Activated CD4-positive, CD25-positive, alpha-beta regulatory T cell treated with anti-CD3 and anti-CD28 coated beads, Interleukin-2, amount 50 U/mL, for 72 hours (primary cell): ENCODE results near the gene SEMA3G.

Experiments used
- DNase-seq: peaks from one replicate; pipeline ENCODE4 v3.0.0; 2021

Gene SEMA3G

DNA sequence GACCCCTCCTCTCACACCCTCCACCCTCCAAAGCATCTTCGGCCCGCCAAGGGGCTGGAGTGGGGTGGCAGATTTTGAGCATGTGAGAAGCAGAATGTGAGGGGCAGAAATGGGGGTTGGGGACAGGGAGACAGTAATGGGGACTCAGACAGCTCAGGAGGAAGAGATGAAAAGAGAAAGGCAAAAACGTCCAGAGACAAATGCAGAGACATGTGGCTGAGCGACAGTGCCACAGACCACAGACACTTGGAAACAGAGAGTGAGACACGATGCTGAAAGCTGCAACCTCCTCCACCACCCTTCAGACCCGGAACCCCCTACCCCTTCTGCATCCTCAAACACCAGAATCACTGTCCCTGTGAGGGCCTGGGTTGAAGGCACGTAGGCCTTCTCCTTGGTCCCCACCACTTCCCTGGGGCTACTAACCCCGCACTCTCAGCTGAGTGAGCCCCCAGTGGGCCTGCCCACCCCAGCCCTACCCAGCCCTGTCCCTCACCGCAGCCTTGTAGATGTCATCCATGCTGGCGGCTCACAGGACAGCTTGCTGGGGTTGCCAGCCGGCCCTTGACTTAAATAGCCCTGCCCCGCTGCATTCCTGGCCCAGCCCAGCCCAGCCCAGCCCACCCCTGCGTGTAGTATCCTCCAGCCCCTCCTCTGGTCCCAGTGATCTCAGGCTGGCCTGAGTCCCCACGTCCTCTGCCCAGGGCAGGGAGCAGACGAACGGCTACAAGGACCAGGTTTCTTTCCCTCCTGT lies 8.8 kb upstream of the SEMA3G start, which contains the start of gene TNNC1:
TNNC1 (minus strand) TSS at position 546 of the 754 bp plus-strand sequence; CDS start at position 520, 26 bp downstream.
- no peak for DNase-seq

DNA sequence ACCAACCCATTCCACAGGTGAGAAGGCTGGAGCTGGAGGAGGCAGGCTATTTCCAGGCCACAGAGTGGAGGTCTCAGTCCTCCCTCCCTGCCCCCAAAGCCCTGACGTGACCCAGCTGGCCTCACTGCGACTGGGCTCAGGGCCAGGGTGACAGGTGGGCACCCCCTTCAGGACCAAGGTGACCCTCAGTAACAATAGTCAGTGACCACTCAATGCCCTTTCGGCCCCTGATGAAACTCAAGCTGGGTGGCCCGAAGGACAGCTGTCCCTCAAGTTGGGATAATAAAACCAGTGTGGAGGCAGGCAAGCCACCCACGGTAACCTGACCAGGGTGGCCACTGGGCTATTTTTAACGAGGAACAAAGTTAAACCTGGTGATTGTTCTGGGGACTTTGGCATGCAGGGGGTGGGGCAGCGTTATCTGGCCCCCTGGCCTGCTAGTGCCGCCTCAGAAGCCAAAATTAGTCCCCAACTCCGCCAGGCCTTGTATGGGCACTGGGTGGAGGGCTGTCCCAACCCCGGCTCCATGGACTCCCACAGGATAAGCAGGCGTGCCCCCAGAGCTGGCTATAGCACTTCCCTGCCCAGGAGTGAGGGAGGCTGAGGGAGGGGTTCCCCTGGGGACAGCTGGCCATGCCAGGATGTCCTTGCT lies 7.8 kb upstream of the SEMA3G start:
- DNase-seq, result no peak

DNA sequence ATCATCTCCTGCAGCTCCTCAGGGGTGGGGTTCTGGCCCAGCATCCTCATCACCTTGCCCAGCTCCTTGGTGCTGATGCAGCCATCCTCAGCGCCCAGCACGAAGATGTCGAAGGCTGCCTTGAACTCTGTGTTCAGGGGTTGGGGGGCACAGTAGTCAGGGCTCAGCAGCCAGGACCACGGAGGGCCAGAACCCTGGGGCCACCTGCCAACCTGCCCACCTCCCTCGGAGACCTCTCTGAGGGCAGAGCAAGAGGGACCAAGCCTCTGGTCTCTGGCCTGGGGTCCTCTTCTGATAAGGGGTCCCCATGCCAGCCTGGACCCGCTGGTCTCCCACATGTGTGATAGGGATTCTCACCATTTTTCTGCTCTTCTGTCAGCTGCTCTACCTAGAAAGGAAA lies 7.2 kb upstream of the SEMA3G start:
- DNase-seq, result no peak

DNA sequence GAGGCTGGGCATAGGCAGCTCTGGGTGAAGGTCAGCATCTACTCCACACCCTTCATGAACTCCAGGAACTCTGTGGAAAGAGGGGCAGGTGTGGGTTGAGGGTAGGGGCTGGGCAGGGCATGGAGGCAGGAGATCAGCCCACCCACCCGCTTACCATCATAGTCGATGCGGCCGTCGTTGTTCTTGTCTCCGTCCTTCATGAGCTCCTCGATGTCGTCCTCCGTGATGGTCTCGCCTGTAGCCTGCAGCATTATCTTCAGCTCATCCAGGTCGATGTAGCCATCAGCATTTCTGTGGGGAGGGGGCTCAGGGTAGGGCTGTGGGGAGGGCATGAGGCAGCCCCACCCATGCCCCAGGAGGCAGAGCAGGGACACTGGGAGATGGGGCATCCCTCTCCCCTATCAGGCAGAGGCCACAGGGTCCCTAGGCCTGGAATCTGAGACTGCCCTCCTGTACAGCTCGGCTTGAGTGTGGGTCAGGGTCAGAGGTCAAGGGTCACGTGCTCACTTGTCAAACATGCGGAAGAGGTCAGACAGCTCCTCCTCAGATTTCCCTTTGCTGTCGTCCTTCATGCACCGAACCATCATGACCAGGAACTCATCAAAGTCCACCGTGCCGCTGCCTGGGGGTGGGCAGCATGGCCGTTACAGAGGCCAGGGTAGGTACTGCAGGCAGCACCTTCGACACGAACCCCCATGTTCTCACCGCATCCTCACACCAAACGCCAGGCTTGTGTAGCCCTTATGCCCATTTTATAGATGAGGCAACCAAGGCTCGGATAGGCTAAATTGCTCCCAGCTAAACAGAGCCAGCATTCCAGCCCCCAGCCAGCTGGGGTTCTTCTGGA lies 6.6 kb upstream of the SEMA3G start:
- no peak for DNase-seq

DNA sequence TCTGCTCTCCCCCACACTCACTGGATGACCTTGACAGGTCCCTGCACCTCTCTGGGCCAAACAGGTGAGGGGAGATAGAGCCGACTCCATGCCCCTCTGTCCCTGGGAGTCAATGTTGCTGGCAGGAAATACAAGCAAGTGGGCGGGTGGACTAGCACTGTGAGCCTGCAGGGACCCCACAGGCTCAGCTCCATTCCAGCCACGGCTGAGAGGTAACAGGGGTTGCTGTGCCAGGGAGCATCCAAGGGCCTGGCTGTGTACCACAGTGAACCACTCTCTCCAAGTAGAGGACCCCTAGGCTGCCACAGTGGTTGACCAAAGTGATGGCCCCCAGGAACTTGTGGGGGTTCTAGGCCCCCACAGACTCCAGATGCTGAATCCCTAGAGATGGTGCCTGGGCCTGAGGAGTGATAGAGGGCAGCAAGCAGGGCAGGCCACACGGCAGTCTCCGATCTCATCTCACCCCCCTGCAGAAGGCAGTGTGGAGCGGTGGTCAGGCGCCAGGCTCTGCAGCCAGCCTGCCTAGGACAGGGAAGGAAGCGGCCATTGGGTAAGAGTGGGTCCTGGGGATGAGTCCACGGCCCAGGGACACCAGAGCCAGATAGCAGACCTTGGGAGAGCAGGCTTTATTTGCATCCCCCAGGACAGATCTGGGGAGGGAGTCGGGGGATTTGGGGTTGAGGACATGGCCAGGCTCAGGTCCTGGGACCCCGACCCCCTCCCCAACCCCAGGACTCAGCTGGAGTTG lies 5.8 kb upstream of the SEMA3G start:
- DNase-seq, result no peak

DNA sequence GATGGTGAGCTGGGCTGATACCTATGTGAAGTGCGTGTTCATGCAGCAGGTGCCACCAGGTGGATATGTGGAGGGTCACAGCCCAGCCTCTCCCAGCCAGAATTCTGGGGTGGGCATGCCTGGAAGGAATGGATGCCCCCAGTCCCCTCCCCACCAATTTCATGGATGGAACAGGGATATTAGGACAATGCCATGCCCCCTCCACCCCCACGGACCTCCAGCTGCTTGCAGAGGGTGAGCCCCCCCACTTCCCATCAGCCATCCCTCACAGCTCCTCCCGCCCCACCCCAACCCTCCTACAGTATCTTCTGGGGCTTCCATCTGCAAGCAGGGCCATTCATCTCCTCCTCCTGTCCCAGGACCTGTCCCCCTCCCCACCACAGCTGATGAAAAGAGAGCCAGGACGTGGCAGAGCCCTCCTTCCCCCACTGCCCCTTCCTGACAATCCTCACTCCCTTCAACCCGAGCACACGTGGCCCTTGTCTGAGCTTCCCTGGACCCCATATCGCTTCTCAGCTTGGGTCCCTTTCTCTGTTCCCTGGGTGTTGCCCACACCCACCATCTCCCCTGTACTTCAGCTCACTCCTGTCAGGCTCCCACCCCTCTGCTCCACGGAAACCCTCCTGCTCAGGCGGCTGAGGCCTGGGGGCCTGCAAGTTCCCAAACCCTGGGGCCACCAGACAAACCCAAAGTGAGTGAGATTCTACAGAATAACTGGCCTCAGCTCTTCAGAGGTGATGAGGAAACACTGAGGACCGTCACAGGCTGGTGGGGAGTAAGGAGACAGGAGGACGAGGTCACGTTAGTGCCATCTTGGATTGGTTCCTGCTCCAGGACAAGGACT lies 2.8 kb upstream of the SEMA3G start:
- DNase-seq, result no peak

DNA sequence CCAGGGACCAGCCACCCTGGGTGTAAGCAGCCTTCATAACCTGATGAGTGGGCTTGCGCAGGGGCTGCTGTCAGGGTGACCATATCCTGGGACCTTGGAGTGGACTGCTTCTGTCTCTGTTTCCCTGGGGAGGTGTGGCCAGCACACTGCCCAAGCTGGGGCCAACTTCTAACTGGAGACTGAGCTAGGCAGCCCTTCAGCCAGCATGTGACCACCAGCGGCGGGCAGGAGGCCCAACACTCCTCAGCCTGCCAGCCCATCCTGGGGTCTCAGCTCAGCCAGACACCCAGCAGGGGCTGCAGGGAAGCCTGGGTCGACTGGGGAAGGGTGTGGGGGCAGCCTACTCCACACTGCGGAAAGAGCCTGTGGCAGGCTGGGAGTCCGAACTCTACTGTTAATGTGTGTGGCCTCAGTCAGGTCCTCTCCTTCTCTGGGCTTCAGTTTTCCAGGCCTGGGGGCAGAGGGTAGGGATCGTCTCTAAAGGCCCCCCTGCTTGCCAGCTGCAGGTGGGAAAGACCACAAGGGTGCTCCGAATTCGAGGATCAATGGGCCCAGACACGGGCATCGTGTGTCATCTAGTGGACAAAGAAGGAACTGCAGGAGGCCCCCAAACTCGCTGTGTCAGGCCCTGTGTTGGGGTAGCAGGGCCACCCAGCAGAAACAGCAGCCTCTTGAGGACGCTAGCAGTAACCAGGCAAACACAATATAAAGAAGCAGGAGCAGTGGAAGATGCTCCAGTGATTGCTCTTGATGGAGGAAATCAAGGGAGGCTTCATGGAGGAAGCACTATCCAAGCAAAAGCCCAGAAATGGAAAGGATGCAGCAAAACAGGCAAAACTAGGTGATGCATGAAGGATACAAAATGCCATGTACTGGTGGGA lies 2.0 kb upstream of the SEMA3G start:
- peak; percentile 76 for DNase-seq

DNA sequence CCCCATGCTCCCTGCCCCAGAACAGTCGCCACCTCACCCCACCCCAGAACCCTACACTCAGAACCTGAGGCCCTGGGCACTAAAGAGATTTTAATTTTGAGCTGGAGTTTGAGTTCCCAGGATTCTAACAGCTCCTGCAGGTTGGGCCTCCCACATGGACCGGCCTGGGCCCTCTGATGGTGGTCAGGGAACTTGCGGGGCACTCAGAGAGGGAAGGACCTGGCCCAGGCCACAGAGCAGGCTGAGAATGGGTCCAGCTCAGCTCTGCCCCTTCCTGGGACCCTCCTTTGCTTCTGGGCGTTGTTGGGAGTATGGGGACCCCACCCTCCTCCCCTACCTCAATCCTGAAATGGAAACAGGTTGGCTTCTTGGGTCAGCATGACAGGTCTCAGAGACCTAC lies 1.1 kb upstream of the SEMA3G start:
- no peak for DNase-seq

DNA sequence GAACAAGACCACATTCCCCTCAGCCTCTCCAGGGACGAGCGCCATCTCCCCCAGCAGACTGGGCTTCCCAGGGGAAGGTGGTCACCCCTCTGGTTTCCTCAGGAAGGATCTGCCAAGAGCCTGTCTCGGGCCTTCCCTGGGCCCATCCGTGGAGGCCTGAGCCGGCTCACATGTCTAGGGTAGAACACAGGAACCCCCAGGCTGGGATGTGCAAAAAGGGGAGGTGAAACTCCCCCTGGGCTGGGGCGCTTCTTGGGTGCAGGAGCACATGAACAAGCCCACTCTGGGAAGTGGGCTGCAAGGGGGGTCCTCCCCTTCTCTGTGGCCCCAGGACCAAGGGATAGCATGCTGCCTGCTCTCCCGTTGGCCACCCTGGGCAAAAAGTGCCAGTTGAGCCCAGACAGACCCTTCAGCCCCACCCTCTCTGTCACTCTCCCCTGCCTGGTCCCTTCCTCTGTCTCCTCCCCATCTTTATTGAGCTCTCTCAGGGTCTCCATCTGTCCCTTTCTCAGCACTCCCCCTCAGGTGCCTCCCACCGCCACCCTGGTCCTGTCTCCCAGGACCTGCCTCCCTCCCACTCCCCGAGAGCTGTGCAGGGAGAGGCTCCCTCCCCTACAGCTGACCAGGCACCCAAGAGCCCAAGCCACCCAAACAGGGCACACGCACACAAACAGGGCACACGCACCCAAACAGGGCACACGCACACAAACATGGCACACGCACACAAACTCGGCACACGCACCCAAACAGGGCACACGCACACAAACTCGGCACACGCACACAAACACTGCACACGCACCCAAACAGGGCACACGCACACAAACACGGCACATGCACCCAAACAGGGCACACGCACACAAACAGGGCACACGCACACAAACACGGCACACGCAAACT lies 864 bp downstream of the SEMA3G start:
- no peak for DNase-seq

DNA sequence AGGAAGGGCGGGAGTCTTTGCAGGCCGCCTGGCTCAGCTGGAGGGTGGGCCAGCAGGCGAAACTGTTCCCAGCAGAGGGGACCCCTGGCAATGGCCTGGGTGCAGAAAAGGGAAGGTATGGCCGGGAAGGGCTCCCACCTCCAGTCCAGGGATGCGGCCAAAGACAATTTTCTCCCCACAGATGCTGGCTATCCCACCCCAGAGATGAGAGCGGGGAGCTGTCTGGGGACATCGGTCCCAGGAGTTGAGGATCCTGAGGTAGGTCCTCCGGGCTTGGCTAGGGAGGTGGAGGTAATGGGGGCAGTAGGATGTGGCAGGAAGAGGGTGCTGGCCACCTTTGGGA lies 1.7 kb downstream of the SEMA3G start:
- no peak for DNase-seq

DNA sequence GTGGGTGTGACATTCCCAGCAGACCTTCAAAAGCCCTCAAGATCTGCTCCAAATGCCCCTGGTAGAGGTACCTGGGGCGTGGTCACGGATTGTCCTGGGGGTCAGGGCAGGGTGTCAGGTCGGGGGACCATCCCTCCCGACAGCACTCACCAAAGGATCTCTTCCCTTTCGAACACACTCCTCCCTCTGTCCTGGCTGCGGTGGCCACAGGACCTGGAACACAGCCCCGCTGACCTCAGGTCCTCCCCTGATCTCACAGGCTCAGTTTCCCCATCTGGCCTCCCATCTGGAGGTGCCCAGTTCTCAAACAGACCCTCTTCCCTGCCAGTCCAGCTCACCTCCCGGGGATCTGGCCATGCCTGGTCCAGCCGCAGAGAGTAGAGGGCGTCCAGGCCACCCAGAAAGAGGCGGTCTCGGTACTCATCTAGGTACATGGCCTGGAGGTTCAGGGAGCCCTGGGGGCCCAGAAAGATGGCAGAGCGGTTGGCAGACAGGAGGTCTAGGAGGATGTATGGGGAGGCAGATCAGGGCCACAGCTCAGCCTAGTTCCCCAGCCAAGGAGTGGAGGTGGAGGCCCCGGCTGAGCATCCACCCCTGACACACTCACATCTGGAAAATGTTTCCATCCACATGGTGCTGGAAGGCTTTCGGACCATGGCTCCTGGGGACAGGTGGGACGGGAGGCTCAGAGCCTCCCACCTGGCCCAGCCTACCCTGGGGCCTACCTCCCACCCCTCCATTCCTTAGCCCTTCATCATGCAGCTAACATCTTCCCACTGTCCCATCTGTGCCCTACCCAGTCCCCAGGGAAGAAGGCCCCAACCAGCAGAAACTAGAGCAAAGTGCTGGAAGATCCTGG lies 2.3 kb downstream of the SEMA3G start:
- DNase-seq, result no peak

DNA sequence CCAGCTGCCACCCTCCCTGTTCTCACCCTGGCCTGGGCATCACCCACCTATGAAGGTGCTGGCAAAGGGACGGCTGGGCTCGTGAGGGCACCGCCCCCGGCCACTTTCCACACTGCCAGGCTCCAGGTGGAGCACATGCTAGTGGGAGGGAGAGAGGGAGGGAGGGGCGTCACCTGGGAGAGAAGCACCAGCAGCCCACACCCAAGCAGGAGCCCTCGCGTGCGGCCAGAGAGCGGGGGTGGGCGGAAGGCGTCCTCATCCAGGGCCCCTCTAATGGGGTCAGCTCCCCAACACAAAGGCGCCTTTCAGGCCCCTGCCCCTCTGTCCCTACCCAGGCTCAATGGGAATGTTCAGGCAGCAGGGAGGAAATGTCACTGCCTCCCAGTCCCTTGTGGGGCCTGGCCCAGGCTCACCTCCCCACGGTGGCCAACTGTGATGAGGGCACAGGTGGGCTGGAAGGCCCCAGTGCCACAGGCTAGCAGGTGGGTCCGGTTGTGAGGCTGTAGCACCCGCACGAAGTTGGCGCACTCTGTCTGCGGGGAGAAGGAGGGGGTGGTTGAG lies 3.1 kb downstream of the SEMA3G start:
- no peak for DNase-seq

DNA sequence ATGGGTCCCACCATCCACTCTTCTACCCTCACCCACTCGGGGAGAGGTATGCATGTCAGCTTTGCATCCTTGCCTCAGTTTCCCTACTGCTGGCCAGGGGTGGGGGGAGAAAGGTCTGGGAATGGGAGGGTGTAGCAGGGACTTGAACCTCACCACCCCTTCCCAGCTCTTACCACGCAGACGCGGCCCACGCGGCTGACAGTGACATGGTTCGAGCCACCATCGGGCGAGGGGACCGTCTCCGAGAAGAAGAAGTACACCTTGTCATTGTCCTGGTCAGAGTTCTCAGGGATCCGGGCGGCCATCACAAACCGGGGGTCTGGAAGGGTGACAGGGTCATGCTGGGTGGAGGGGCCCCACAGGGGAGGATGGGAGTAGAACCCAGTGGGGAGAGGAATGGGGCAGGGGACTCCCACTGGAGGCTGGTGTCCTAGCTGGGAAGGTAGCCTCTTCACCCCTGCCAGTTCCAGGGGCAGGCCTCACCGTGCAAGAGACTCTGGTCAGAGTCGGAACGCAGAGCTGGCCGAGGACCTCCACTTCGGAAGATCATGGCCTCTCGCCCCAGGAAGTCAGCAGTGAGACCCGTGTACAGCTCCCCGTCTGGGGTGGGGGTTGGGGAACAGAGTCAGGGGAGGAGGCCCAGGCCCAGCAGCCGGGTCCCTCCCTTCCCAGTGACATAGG lies 3.7 kb downstream of the SEMA3G start:
- DNase-seq, result no peak

DNA sequence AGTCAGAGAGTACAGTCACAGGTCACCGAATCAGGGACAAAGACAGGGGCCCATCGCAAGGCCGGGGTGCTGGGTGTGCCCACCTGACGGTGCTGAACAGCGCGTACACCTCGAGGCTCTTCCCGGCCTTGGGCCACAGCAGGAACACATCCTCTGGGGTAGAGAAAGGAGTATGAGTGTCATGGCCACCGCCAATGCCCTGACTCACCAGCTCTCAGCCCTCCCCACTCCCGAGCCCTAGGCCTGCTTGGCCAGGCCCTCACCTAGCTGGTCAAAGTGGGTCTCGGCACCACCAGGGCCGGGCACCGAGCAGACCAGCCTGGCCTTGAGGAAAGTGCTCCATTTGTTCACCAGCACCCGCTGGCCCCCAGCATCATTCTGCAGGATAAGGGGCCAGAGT lies 4.2 kb downstream of the SEMA3G start:
- DNase-seq, result no peak

DNA sequence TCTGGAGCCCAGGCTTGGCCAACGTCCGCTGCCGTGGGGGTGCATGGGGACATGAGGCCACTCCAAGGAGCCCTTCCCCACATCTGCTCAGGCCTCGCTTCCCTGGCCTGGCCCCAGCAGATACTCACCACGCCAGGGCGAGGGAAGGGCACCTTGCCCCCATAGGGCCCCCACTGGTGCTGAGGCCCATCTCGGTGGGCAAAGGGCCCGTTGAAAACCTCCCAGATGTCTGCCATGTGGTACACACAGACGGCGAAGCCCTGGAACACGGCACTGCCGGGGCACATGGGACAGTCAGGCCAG lies 4.7 kb downstream of the SEMA3G start:
- DNase-seq, result no peak

DNA sequence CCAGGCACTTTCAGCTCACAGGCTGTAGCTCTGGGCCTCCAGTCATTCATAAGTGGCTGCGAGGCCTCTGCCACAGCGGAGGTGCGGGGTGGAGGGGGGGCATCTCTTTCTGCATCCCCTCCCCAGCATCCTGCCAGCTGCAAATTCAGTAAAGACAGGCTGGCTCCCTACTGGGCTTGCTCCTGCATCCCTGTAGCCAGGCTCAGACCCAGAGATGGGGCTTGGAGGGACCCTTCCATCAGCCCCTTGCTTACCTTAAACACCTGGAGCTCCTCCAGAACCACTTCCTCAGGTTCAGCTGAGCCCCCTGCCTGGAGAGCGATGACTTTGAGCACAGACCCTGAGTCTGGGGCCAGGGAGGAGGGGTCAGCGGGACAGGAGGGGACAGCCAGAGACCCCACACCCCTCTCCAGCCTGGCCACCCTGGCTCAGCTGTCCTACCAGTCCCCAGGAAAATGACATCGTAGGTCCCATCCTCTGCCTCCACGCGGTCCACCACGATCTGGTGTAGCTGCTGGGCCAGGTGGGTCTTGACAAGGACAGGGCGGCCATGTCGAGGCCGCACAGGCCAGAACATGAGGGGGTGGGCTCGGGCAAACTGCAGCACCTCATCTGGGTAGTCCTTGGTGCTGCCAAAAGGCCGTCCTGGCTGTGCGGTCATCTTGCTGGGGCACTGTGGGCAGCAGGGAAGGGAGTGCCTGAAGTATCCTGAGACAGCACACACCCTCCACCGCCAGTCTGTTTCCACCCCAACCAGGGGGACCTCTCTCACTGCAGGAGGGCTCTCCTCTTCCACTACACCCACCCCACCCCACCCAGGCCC lies 5.3 kb downstream of the SEMA3G start:
- no peak for DNase-seq
